GM18526 (cell line): ENCODE results near the gene AKIRIN1.

Experiments
- POLR2A ChIP-seq: IDR thresholded peaks from 3 replicates; pipeline ENCODE4 v1.6.1; 2011; ENCODE audit not compliant: insufficient read length; ENCODE audit errors: extremely low read depth

The AKIRIN1 gene

GRCh38 chr1:39026051-39026865 is 35.2 kb downstream of the AKIRIN1 start, which contains the start of gene NDUFS5:
Gene NDUFS5, plus strand, starts transcription at chr1:39026350. Its CDS starts 2,375 bp downstream, at chr1:39028725.
- TF ChIP-seq POLR2A, result peak; percentile 87

GRCh38 chr1:39026866-39027507 is 35.9 kb downstream of the AKIRIN1 start:
- no peak for TF ChIP-seq POLR2A

GRCh38 chr1:39034114-39034654 is 43.1 kb downstream of the AKIRIN1 start:
- TF ChIP-seq POLR2A, result no peak

- TF ChIP-seq POLR2A, result no peak
These were observed 45.6 kb downstream of the AKIRIN1 start for GRCh38 chr1:39036678-39037077.

- TF ChIP-seq POLR2A, result no peak
These were observed 52.4 kb downstream of the AKIRIN1 start for GRCh38 chr1:39043513-39043912.

GRCh38 chr1:39044762-39045161 is 53.7 kb downstream of the AKIRIN1 start:
- TF ChIP-seq POLR2A, result no peak

GRCh38 chr1:39045231-39045630 is 54.2 kb downstream of the AKIRIN1 start:
- TF ChIP-seq POLR2A, result no peak

GRCh38 chr1:39046613-39047210 is 55.6 kb downstream of the AKIRIN1 start:
- no peak for TF ChIP-seq POLR2A

- TF ChIP-seq POLR2A, result no peak
These were observed 56.5 kb downstream of the AKIRIN1 start for GRCh38 chr1:39047374-39048229.

GRCh38 chr1:39048745-39049370 is 57.8 kb downstream of the AKIRIN1 start:
- no peak for TF ChIP-seq POLR2A

- no peak for TF ChIP-seq POLR2A
These were observed 58.9 kb downstream of the AKIRIN1 start for GRCh38 chr1:39050001-39050400.

GRCh38 chr1:39051956-39052355 is 60.9 kb downstream of the AKIRIN1 start:
- TF ChIP-seq POLR2A, result no peak
